ENCODE data around the gene HIPK1.

Gene HIPK1

DNA sequence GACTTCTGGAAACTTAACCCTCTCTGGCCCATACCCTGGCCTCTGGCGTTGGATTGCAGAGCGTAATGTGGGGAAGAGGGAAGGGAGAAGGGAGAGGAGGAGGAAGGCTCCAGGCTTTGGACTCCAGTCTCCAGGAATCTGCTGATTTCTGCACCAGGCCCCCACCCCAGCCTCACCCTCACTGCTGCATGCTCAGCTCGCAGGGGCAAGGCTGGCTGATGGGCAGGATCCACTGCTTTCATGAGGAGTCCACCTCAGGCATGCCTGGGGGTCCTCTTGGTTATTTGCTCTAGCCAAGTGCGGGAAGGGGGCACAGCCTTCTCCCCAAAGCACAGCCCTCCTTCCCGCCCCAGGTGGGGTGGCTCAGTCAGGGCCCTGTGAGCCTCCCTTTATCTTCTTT is 53.8 kb downstream of the HIPK1 start:
- H3K27me3 ChIP-seq (ENCODE audit: insufficient read depth, insufficient read length) = no peaks in the 10 kb centered on the region
- peak overlapping the region; percentile 1 for H3K9ac ChIP-seq (ENCODE audit: insufficient read length, low read depth)
- peaks cover 31% of the 10 kb centered on the region for H3K36me3 ChIP-seq (ENCODE audit: insufficient read depth, insufficient read length, low read length)
- peaks cover 32% of the 10 kb centered on the region; the same call in 1 of the 2 replicates for H3K9me3 ChIP-seq (ENCODE audit: insufficient read depth, low read length)
- peak overlapping the region; percentile 9 for H3K4me3 ChIP-seq (ENCODE audit: insufficient read length, low read depth)
- DNase-seq (ENCODE audit: low read depth, low spot score) = no peak
- peaks cover 20% of the 10 kb centered on the region for H3K4me1 ChIP-seq (ENCODE audit: insufficient read depth, insufficient read length)
- TF ChIP-seq ZNF274 (IDR thresholded peaks at IDR 0.05; ENCODE audit: low read depth, low read length) (no peak), YY1 (IDR thresholded peaks at IDR 0.05; ENCODE audit: insufficient read depth, insufficient read length) (no peak), SUZ12 (IDR thresholded peaks at IDR 0.05; ENCODE audit: extremely low read depth, insufficient read depth, insufficient read length) (no peak)

DNA sequence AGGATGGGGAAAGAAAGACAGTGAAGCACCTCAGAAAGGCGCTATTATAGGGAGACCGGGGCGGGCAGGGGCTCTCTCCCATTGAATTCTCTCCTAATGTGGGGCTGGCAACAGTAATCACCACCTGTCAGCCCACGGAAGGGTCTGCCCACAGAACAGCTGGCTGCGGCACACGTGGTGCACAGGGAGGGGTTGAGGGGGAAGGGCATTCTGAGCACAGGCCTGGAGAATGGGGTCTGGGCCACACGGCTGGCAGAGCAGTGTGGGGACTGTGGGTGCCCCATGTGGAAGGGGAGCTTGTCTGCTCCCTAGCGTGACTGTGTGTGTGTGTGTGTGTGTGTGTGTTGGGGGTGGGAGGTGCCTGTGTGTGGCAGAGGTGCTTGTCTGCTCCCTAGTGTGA is 54.3 kb downstream of the HIPK1 start:
- no peak overlapping the region for H3K4me3 ChIP-seq (ENCODE audit: insufficient read length, low read depth)
- peaks cover 20% of the 10 kb centered on the region for H3K4me1 ChIP-seq (ENCODE audit: insufficient read depth, insufficient read length)
- H3K9ac ChIP-seq (ENCODE audit: insufficient read length, low read depth) = peak overlapping the region; percentile 25
- DNase-seq (ENCODE audit: low read depth, low spot score) = no peak
- no peaks in the 10 kb centered on the region for H3K27me3 ChIP-seq (ENCODE audit: insufficient read depth, insufficient read length)
- H3K36me3 ChIP-seq (ENCODE audit: insufficient read depth, insufficient read length, low read length) = peaks cover 31% of the 10 kb centered on the region
- peaks cover 32% of the 10 kb centered on the region; the same call in 1 of the 2 replicates for H3K9me3 ChIP-seq (ENCODE audit: insufficient read depth, low read length)
- no peak for TF ChIP-seq SUZ12 (IDR thresholded peaks at IDR 0.05; ENCODE audit: extremely low read depth, insufficient read depth, insufficient read length)
- TF ChIP-seq ZNF274 (IDR thresholded peaks at IDR 0.05; ENCODE audit: low read depth, low read length) = no peak
- no peak for TF ChIP-seq YY1 (IDR thresholded peaks at IDR 0.05; ENCODE audit: insufficient read depth, insufficient read length)

- Histone ChIP-seq H3K4me3 (ENCODE audit: insufficient read length, low read depth) (no peak overlapping the region), H3K4me1 (ENCODE audit: insufficient read depth, insufficient read length) (peaks cover 18% of the 10 kb centered on the region), H3K27me3 (ENCODE audit: insufficient read depth, insufficient read length) (no peaks in the 10 kb centered on the region), H3K36me3 (ENCODE audit: insufficient read depth, insufficient read length, low read length) (peaks cover 31% of the 10 kb centered on the region), H3K9ac (ENCODE audit: insufficient read length, low read depth) (no peak overlapping the region), H3K9me3 (ENCODE audit: insufficient read depth, low read length) (peaks cover 32% of the 10 kb centered on the region; the same call in 1 of the 2 replicates)
- no peak for DNase-seq (ENCODE audit: low read depth, low spot score)
- TF ChIP-seq ZNF274 (IDR thresholded peaks at IDR 0.05; ENCODE audit: low read depth, low read length) (no peak), SUZ12 (IDR thresholded peaks at IDR 0.05; ENCODE audit: extremely low read depth, insufficient read depth, insufficient read length) (no peak), YY1 (IDR thresholded peaks at IDR 0.05; ENCODE audit: insufficient read depth, insufficient read length) (no peak)
Observed at GRCh38 chr1:113983826-113984225, 54.7 kb downstream of the HIPK1 start.

- no peak for DNase-seq (ENCODE audit: low read depth, low spot score)
- TF ChIP-seq SUZ12 (IDR thresholded peaks at IDR 0.05; ENCODE audit: extremely low read depth, insufficient read depth, insufficient read length) = no peak
- no peak for TF ChIP-seq YY1 (IDR thresholded peaks at IDR 0.05; ENCODE audit: insufficient read depth, insufficient read length)
- TF ChIP-seq ZNF274 (IDR thresholded peaks at IDR 0.05; ENCODE audit: low read depth, low read length) = no peak
Observed at GRCh38 chr1:113984710-113985109, 55.6 kb downstream of the HIPK1 start.

GRCh38 chr1:113986802-113987201 is 57.7 kb downstream of the HIPK1 start:
- Histone ChIP-seq H3K9ac (ENCODE audit: insufficient read length, low read depth) (no peak overlapping the region), H3K4me1 (ENCODE audit: insufficient read depth, insufficient read length) (peaks cover 12% of the 10 kb centered on the region), H3K36me3 (ENCODE audit: insufficient read depth, insufficient read length, low read length) (peaks cover 15% of the 10 kb centered on the region), H3K4me3 (ENCODE audit: insufficient read length, low read depth) (no peak overlapping the region), H3K9me3 (ENCODE audit: insufficient read depth, low read length) (peaks cover 13% of the 10 kb centered on the region; the same call in 1 of the 2 replicates), H3K27me3 (ENCODE audit: insufficient read depth, insufficient read length) (no peaks in the 10 kb centered on the region)
- DNase-seq (ENCODE audit: low read depth, low spot score) = no peak
- TF ChIP-seq SUZ12 (IDR thresholded peaks at IDR 0.05; ENCODE audit: extremely low read depth, insufficient read depth, insufficient read length) (no peak), ZNF274 (IDR thresholded peaks at IDR 0.05; ENCODE audit: low read depth, low read length) (no peak), YY1 (IDR thresholded peaks at IDR 0.05; ENCODE audit: insufficient read depth, insufficient read length) (no peak)

More at GRCh38 chr1:113984710-113985109, 55.6 kb downstream of the HIPK1 start:
- H3K9me3 ChIP-seq (ENCODE audit: insufficient read depth, low read length) = peaks cover 32% of the 10 kb centered on the region; the same call in 1 of the 2 replicates
- H3K9ac ChIP-seq (ENCODE audit: insufficient read length, low read depth) = no peak overlapping the region
- H3K27me3 ChIP-seq (ENCODE audit: insufficient read depth, insufficient read length) = no peaks in the 10 kb centered on the region
- H3K36me3 ChIP-seq (ENCODE audit: insufficient read depth, insufficient read length, low read length) = peaks cover 31% of the 10 kb centered on the region
- H3K4me1 ChIP-seq (ENCODE audit: insufficient read depth, insufficient read length) = peaks cover 18% of the 10 kb centered on the region
- H3K4me3 ChIP-seq (ENCODE audit: insufficient read length, low read depth) = no peak overlapping the region

DNA sequence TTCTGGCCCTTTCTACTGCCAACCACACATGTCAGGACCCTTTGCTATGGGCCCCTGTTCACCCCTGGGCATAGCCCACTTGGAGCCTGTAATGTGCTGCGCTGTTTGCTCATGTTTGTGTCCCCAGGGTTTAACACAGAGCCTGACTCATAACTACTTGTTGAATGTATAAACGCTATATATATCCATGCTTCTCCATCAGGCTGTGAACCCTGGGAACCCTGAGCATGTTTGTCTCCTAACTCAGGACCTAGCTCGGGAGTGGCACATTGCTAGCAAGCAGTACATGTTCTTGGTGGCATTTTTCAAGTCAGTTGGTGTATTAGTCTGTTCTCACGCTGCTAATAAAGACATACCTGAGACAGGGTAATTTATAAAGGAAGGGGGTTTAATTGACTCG is 58.1 kb downstream of the HIPK1 start:
- Histone ChIP-seq H3K4me3 (ENCODE audit: insufficient read length, low read depth) (no peak overlapping the region), H3K9me3 (ENCODE audit: insufficient read depth, low read length) (peaks cover 12% of the 10 kb centered on the region; the same call in 1 of the 2 replicates), H3K9ac (ENCODE audit: insufficient read length, low read depth) (no peak overlapping the region), H3K27me3 (ENCODE audit: insufficient read depth, insufficient read length) (no peaks in the 10 kb centered on the region), H3K4me1 (ENCODE audit: insufficient read depth, insufficient read length) (peaks cover 12% of the 10 kb centered on the region), H3K36me3 (ENCODE audit: insufficient read depth, insufficient read length, low read length) (peaks cover 13% of the 10 kb centered on the region)
- DNase-seq (ENCODE audit: low read depth, low spot score) = no peak
- TF ChIP-seq ZNF274 (IDR thresholded peaks at IDR 0.05; ENCODE audit: low read depth, low read length) (no peak), YY1 (IDR thresholded peaks at IDR 0.05; ENCODE audit: insufficient read depth, insufficient read length) (no peak), SUZ12 (IDR thresholded peaks at IDR 0.05; ENCODE audit: extremely low read depth, insufficient read depth, insufficient read length) (no peak)

GRCh38 chr1:113990530-113990929 is 61.4 kb downstream of the HIPK1 start:
- Histone ChIP-seq H3K9me3 (ENCODE audit: insufficient read depth, low read length) (peaks cover 31% of the 10 kb centered on the region), H3K36me3 (ENCODE audit: insufficient read depth, insufficient read length, low read length) (no peaks in the 10 kb centered on the region), H3K9ac (ENCODE audit: insufficient read length, low read depth) (no peak overlapping the region), H3K4me3 (ENCODE audit: insufficient read length, low read depth) (no peak overlapping the region), H3K27me3 (ENCODE audit: insufficient read depth, insufficient read length) (no peaks in the 10 kb centered on the region), H3K4me1 (ENCODE audit: insufficient read depth, insufficient read length) (no peaks in the 10 kb centered on the region)
- TF ChIP-seq SUZ12 (IDR thresholded peaks at IDR 0.05; ENCODE audit: extremely low read depth, insufficient read depth, insufficient read length) (no peak), YY1 (IDR thresholded peaks at IDR 0.05; ENCODE audit: insufficient read depth, insufficient read length) (no peak), ZNF274 (IDR thresholded peaks at IDR 0.05; ENCODE audit: low read depth, low read length) (no peak)
- no peak for DNase-seq (ENCODE audit: low read depth, low spot score)
